NT2/D1 (cell line): ENCODE results near the gene SYNC.

Experiments used
- DNase-seq: peaks from one replicate; pipeline ENCODE4 v3.0.0-alpha.2; 2011; ENCODE audit warnings: low read depth, low spot score
- H3K27me3 ChIP-seq: 2 replicates; pipeline ENCODE4 v1.6.0; 2011; ENCODE audit warnings: mild to moderate bottlenecking; ENCODE audit not compliant: insufficient read length, insufficient read depth
- H3K36me3 ChIP-seq: 2 replicates; pipeline ENCODE4 v1.6.1; 2011; ENCODE audit warnings: mild to moderate bottlenecking, low read length, mixed read lengths; ENCODE audit not compliant: insufficient read depth, insufficient read length
- H3K4me1 ChIP-seq: 2 replicates; pipeline ENCODE4 v1.5.1; 2011; ENCODE audit not compliant: insufficient read depth, insufficient read length
- H3K4me3 ChIP-seq: 2 replicates; pipeline ENCODE4 v1.5.1; 2011; ENCODE audit warnings: low read depth; ENCODE audit not compliant: insufficient read length
- H3K9ac ChIP-seq: 2 replicates; pipeline ENCODE4 v1.6.0; 2011; ENCODE audit warnings: low read depth; ENCODE audit not compliant: insufficient read length
- H3K9me3 ChIP-seq: 2 replicates; pipeline ENCODE4 v1.5.1; 2011; ENCODE audit warnings: mild to moderate bottlenecking, low read length; ENCODE audit not compliant: insufficient read depth
- SUZ12 ChIP-seq: IDR thresholded peaks from 2 replicates; pipeline ENCODE4 v1.6.1; 2011; ENCODE audit not compliant: insufficient read length, insufficient read depth; ENCODE audit errors: extremely low read depth
- YY1 ChIP-seq: IDR thresholded peaks from 2 replicates; pipeline ENCODE4 v1.6.1; 2011; ENCODE audit not compliant: insufficient read length, insufficient read depth
- ZNF274 ChIP-seq: IDR thresholded peaks from 2 replicates; pipeline ENCODE4 v1.6.1; 2011; ENCODE audit warnings: mild to moderate bottlenecking, low read depth, low read length

The SYNC gene

GRCh38 chr1:32743380-32744070 lies 41.0 kb upstream of the SYNC start:
- Histone ChIP-seq H3K27me3 (no peaks in the 10 kb centered on the region), H3K4me3 (peak overlapping the region; percentile 3), H3K36me3 (peaks cover 21% of the 10 kb centered on the region), H3K9ac (peak overlapping the region; percentile 87), H3K4me1 (peaks cover 35% of the 10 kb centered on the region), H3K9me3 (no peaks in the 10 kb centered on the region)
- no peak for TF ChIP-seq YY1
- TF ChIP-seq SUZ12: no peak
- no peak for TF ChIP-seq ZNF274
- DNase-seq: no peak

- Histone ChIP-seq H3K4me3 (peak overlapping the region; percentile 74), H3K27me3 (no peaks in the 10 kb centered on the region), H3K4me1 (peaks cover 30% of the 10 kb centered on the region), H3K9me3 (no peaks in the 10 kb centered on the region), H3K9ac (peak overlapping the region; percentile 87), H3K36me3 (peaks cover 20% of the 10 kb centered on the region)
- DNase-seq: no peak
- TF ChIP-seq YY1: no peak
- no peak for TF ChIP-seq SUZ12
- no peak for TF ChIP-seq ZNF274
Observed at GRCh38 chr1:32742956-32743355, 40.4 kb upstream of the SYNC start.

GRCh38 chr1:32742199-32742947 lies 39.8 kb upstream of the SYNC start:
- H3K4me1 ChIP-seq: peaks cover 35% of the 10 kb centered on the region
- H3K9me3 ChIP-seq: no peaks in the 10 kb centered on the region
- no peak for DNase-seq
- no peaks in the 10 kb centered on the region for H3K27me3 ChIP-seq
- H3K4me3 ChIP-seq: peak overlapping the region; percentile 74
- peaks cover 18% of the 10 kb centered on the region for H3K36me3 ChIP-seq
- H3K9ac ChIP-seq: peak overlapping the region; percentile 87
- no peak for TF ChIP-seq YY1

GRCh38 chr1:32741413-32742198 lies 39.0 kb upstream of the SYNC start:
- Histone ChIP-seq H3K27me3 (no peaks in the 10 kb centered on the region), H3K4me1 (peaks cover 39% of the 10 kb centered on the region), H3K9ac (peak overlapping the region; percentile 87), H3K36me3 (peaks cover 12% of the 10 kb centered on the region), H3K4me3 (peak overlapping the region; percentile 74), H3K9me3 (no peaks in the 10 kb centered on the region)
- DNase-seq: no peak
- TF ChIP-seq SUZ12: no peak
- TF ChIP-seq YY1: no peak
- no peak for TF ChIP-seq ZNF274

GRCh38 chr1:32741059-32741412 lies 38.5 kb upstream of the SYNC start:
- TF ChIP-seq SUZ12 (no peak), YY1 (no peak), ZNF274 (no peak)
- peaks cover 10% of the 10 kb centered on the region for H3K36me3 ChIP-seq
- H3K27me3 ChIP-seq: no peaks in the 10 kb centered on the region
- H3K4me3 ChIP-seq: peak overlapping the region; percentile 74
- no peak for DNase-seq
- peaks cover 39% of the 10 kb centered on the region for H3K4me1 ChIP-seq
- H3K9me3 ChIP-seq: no peaks in the 10 kb centered on the region
- H3K9ac ChIP-seq: peak overlapping the region; percentile 87

GRCh38 chr1:32736812-32737791 lies 34.5 kb upstream of the SYNC start:
- DNase-seq: peak; percentile 99
- Histone ChIP-seq H3K4me1 (peaks cover 27% of the 10 kb centered on the region), H3K36me3 (no peaks in the 10 kb centered on the region), H3K9ac (peak overlapping the region; percentile 66), H3K4me3 (no peak overlapping the region), H3K27me3 (no peaks in the 10 kb centered on the region), H3K9me3 (no peaks in the 10 kb centered on the region)
- no peak for TF ChIP-seq YY1
- no peak for TF ChIP-seq SUZ12
- TF ChIP-seq ZNF274: no peak
